Fibroblast of peridontal ligament (primary cell): ENCODE measurements around the gene MCF2L.
"Not testable (repeated sequence)": the region's sequence is repeated elsewhere in the genome, so short reads cannot be mapped to it uniquely, and the experiment has no call there.

ENCODE experiments used
- DNase-seq: peaks from one replicate; pipeline ENCODE4 v3.0.0-alpha.2; 2010; ENCODE audit errors: extremely low read depth

MCF2L gene

GRCh38 chr13:112968910-112969691 is at the start of gene MCF2L:
Gene MCF2L (plus strand): TSS chr13:112969214. CDS start chr13:112969380, 166 bp downstream.
- peak; percentile 31 for DNase-seq

- DNase-seq = no peak
Measured at GRCh38 chr13:112923962-112924361, 45.1 kb upstream of the MCF2L start.

- DNase-seq = no peak
Measured at GRCh38 chr13:112924365-112924764, 44.6 kb upstream of the MCF2L start.

- no peak for DNase-seq
Measured at GRCh38 chr13:112926003-112926402, 43.0 kb upstream of the MCF2L start.

- DNase-seq = no peak
Measured at GRCh38 chr13:112926993-112927392, 42.0 kb upstream of the MCF2L start.

GRCh38 chr13:112928020-112928971 is 40.7 kb upstream of the MCF2L start:
- DNase-seq = no peak

GRCh38 chr13:112928972-112929782 is 39.8 kb upstream of the MCF2L start:
- peak; percentile 19 for DNase-seq

- no peak for DNase-seq
Measured at GRCh38 chr13:112929783-112930055, 39.3 kb upstream of the MCF2L start.

- no peak for DNase-seq
Measured at GRCh38 chr13:112930192-112930591, 38.8 kb upstream of the MCF2L start.

GRCh38 chr13:112931028-112931934 is 37.7 kb upstream of the MCF2L start:
- peak; percentile 79 for DNase-seq

- no peak for DNase-seq
Measured at GRCh38 chr13:112932971-112933370, 36.0 kb upstream of the MCF2L start.

- no peak for DNase-seq
Measured at GRCh38 chr13:112933649-112934048, 35.4 kb upstream of the MCF2L start.

GRCh38 chr13:112934078-112934477 is 34.9 kb upstream of the MCF2L start:
- DNase-seq = no peak

GRCh38 chr13:112938680-112939079 is 30.3 kb upstream of the MCF2L start:
- DNase-seq = no peak

- no peak for DNase-seq
Measured at GRCh38 chr13:112940236-112940635, 28.8 kb upstream of the MCF2L start.

- no peak for DNase-seq
Measured at GRCh38 chr13:112941349-112941748, 27.7 kb upstream of the MCF2L start.

- not testable (repeated sequence) for DNase-seq
Measured at GRCh38 chr13:112941765-112942164, 27.2 kb upstream of the MCF2L start.

GRCh38 chr13:112942689-112943308 is 26.2 kb upstream of the MCF2L start:
- DNase-seq = peak; percentile 92

- peak; percentile 5 for DNase-seq
Measured at GRCh38 chr13:112943309-112944125, 25.5 kb upstream of the MCF2L start.

GRCh38 chr13:112947796-112948195 is 21.2 kb upstream of the MCF2L start:
- no peak for DNase-seq
